HepG2 (cell line): ENCODE data around the gene RAB6A. TPM values are rescaled to one million over a fixed set of nuclear protein-coding genes. Genes with fewer than 3 reads are reported as not detected.
A peak's percentile ranks its signal among the peaks of the same experiment; 100 is the strongest.

ENCODE experiments used
- ADNP ChIP-seq: sonication (generic); formaldehyde crosslinking; IDR thresholded peaks from 2 replicates; pipeline ENCODE4 v1.4.0; 2020; ENCODE audit warnings: missing genetic modification reagents
- E2F1 ChIP-seq: sonication (generic); formaldehyde crosslinking; IDR thresholded peaks from 2 replicates; pipeline ENCODE4 v1.5.0; 2020; ENCODE audit warnings: missing genetic modification reagents
- ISX ChIP-seq: sonication (generic); formaldehyde crosslinking; conservative IDR thresholded peaks from 2 replicates; pipeline ENCODE4 v1.5.0; 2020; ENCODE audit warnings: missing genetic modification reagents
- KIAA2018 ChIP-seq: sonication (generic); formaldehyde crosslinking; IDR thresholded peaks from 2 replicates; pipeline ENCODE4 v1.5.0; 2020; ENCODE audit warnings: mild to moderate bottlenecking, missing genetic modification reagents, borderline replicate concordance
- KLF16 ChIP-seq, 2 experiments: sonication (generic) in 1 of 2; formaldehyde crosslinking in 1 of 2; IDR thresholded peaks; 2 replicates each; pipeline versions ENCODE4 v1.6.1 to v1.8.0; 2016 to 2023; ENCODE audit warnings: missing genetic modification reagents in 2 of 2, missing compliant biosample characterization in 1 of 2
- MYPOP ChIP-seq: sonication (generic); formaldehyde crosslinking; IDR thresholded peaks from 2 replicates; pipeline ENCODE4 v1.8.1; 2023; ENCODE audit warnings: mild to moderate bottlenecking, moderate library complexity, missing genetic modification reagents
- RFXAP ChIP-seq: sonication (generic); formaldehyde crosslinking; IDR thresholded peaks from 2 replicates; pipeline ENCODE4 v1.4.0; 2020; ENCODE audit warnings: missing genetic modification reagents, borderline replicate concordance
- ZBTB39 ChIP-seq: sonication (generic); formaldehyde crosslinking; IDR thresholded peaks from 2 replicates; pipeline ENCODE4 v1.5.0; 2020; ENCODE audit warnings: missing genetic modification reagents
- ZNF331 ChIP-seq: sonication (generic); formaldehyde crosslinking; IDR thresholded peaks from 2 replicates; pipeline ENCODE4 v1.4.0; 2020; ENCODE audit warnings: missing genetic modification reagents
- ZNF468 ChIP-seq: sonication (generic); formaldehyde crosslinking; IDR thresholded peaks from 2 replicates; pipeline ENCODE4 v1.8.0; 2022; ENCODE audit warnings: mild to moderate bottlenecking, moderate library complexity, missing genetic modification reagents
- ZNF660 ChIP-seq: sonication (generic); formaldehyde crosslinking; IDR thresholded peaks from 2 replicates; pipeline ENCODE4 v1.5.1; 2020; ENCODE audit warnings: mild to moderate bottlenecking, low read depth, missing genetic modification reagents, borderline replicate concordance
- ZNF691 ChIP-seq: sonication (generic); formaldehyde crosslinking; IDR thresholded peaks from 2 replicates; pipeline ENCODE4 v1.4.0; 2020; ENCODE audit warnings: missing genetic modification reagents, low read depth, mild to moderate bottlenecking, borderline replicate concordance
- ZNF784 ChIP-seq: sonication (generic); formaldehyde crosslinking; IDR thresholded peaks from 2 replicates; pipeline ENCODE4 v1.5.1; 2020; ENCODE audit warnings: missing genetic modification reagents, mild to moderate bottlenecking, borderline replicate concordance
- ZNF790 ChIP-seq: sonication (generic); formaldehyde crosslinking; IDR thresholded peaks from 2 replicates; pipeline ENCODE4 v1.8.0; 2022; ENCODE audit warnings: missing genetic modification reagents, mild to moderate bottlenecking, borderline replicate concordance
- polyA plus RNA-seq, 8 experiments: library from polyadenylated mRNA; depleted of rRNA in 3 of 8; stranded (reverse) in 7 of 8; unstranded in 1 of 8; fragments of >200 nt; fragmentation: Illumina TruSeq in 4 of 8; extraction: Trizol in 4 of 8; gene quantifications; 2 replicates each; pipeline versions ENCODE4 v1.2.1 to v1.2.3, GENCODE V29; 2011 to 2016; ENCODE audit warnings: low read depth in 4 of 8, missing spikeins in 1 of 8, mixed read lengths in 1 of 8; ENCODE audit not compliant: insufficient read depth in 1 of 8
- total RNA-seq, 5 experiments: library from RNA; depleted of rRNA; stranded (reverse); fragments of >200 nt; fragmentation: Illumina TruSeq; extraction: Trizol; gene quantifications; 2 replicates each; pipeline ENCODE4 v1.2.3, GENCODE V29; 2016; ENCODE audit warnings: low read depth in 1 of 5

The RAB6A gene
- total and polyA plus RNA-seq, 2 of the 13 experiments (the other 11 are each of a cell fraction or from before 2014, with no cell fraction given): 74.3 to 121 TPM

- TF ChIP-seq ZNF784 (CRISPR knock-in tag): no peak
- TF ChIP-seq KLF16 (CRISPR knock-in tag; IDR thresholded peaks at IDR 0.05): no peak
- TF ChIP-seq ZNF660: no peak
- TF ChIP-seq ZNF790 (CRISPR knock-in tag): peak; percentile 2; the same call in 1 of the 2 replicates
- no peak for TF ChIP-seq ZNF691 (CRISPR knock-in tag)
- no peak for TF ChIP-seq ISX (CRISPR knock-in tag)
- no peak for TF ChIP-seq RFXAP (CRISPR knock-in tag)
- no peak for TF ChIP-seq KIAA2018 (CRISPR knock-in tag)
- TF ChIP-seq E2F1 (CRISPR knock-in tag): no peak
- TF ChIP-seq ZNF331 (CRISPR knock-in tag): no peak
- no peak for TF ChIP-seq ZNF468 (CRISPR knock-in tag)
- no peak for TF ChIP-seq MYPOP (CRISPR knock-in tag)
- TF ChIP-seq ZBTB39 (CRISPR knock-in tag): no peak
- TF ChIP-seq ADNP (CRISPR knock-in tag): peak; percentile 38; the same call in 1 of the 2 replicates
Observed at GRCh38 chr11:73647459-73648100, 113.3 kb downstream of the RAB6A start (continued).
